Psoas muscle (tissue), 8 donors: ENCODE measurements around the gene MATN3. TPM values are rescaled to one million over a fixed set of nuclear protein-coding genes. Genes with fewer than 3 reads are reported as not detected.

ENCODE experiments used
- ATAC-seq, 4 donors: fragments of 200-7000 bp; cut with Tn5 transposase; one replicate each; pipeline ENCODE4 v1.9.1; 2020; ENCODE audit warnings: moderate library complexity in 3 of 4, mild to moderate bottlenecking in 2 of 4
- DNase-seq, 2 donors: peaks; one replicate each; pipeline ENCODE4 v3.0.0-alpha.2; 2020
- H3K27ac ChIP-seq: fragments of 200-600 bp; one replicate; pipeline ENCODE4 v1.8.0; 2022
- H3K27me3 ChIP-seq, 3 donors: fragments of 200-600 bp in 1 of 3; one replicate each; pipeline versions ENCODE4 v1.6.1 to v1.8.0; 2013 to 2022; ENCODE audit warnings: low read length in 2 of 3, mild to moderate bottlenecking in 2 of 3, moderate library complexity in 1 of 3; ENCODE audit not compliant: insufficient read depth in 3 of 3
- H3K36me3 ChIP-seq, 2 donors: fragments of 200-600 bp in 1 of 2; one replicate each; pipeline versions ENCODE4 v1.6.1 to v1.8.0; 2013 to 2022; ENCODE audit warnings: low read depth in 1 of 2, mild to moderate bottlenecking in 1 of 2, moderate library complexity in 1 of 2; ENCODE audit not compliant: insufficient read depth in 1 of 2
- H3K4me1 ChIP-seq: fragments of 200-600 bp; one replicate; pipeline ENCODE4 v1.8.0; 2022
- H3K4me3 ChIP-seq: fragments of 200-600 bp; one replicate; pipeline ENCODE4 v1.8.0; 2022; ENCODE audit warnings: mild to moderate bottlenecking
- H3K9me3 ChIP-seq: fragments of 200-600 bp; one replicate; pipeline ENCODE4 v1.8.0; 2022
- CTCF ChIP-seq: fragments of 200-600 bp; IDR thresholded peaks from one replicate; pipeline ENCODE4 v1.8.0; 2022; ENCODE audit warnings: antibody characterized with exemption
- WGBS, 3 donors: extraction: QIAGEN DNeasy Blood & Tissue Kit; methylation state at CpG; one replicate each; pipeline versions ENCODE4 v1.1.6 to v1.1.7; 2013; 5-methylcytosine and 5-hydroxymethylcytosine counted together
- intact Hi-C, 2 donors: fragments of 100-400 bp; cut with DNase I; formaldehyde crosslinking; loops; one replicate each; pipeline versions ENCODE4 v1.11.0 to v1.14.2; 2022
- polyA plus RNA-seq, 3 donors: library from polyadenylated mRNA; stranded (reverse); fragments of 200-250 nt; gene quantifications; one replicate each; pipeline ENCODE4 v1.2.3, GENCODE V29; 2013
- total RNA-seq, 4 donors: library from RNA; stranded (reverse); fragmentation: NEBNext Ultra II Directional in 2 of 4; extraction: Animal tissue kit (Norgen Biotek cat#: 25700) in 2 of 4; gene quantifications; one replicate each; pipeline versions ENCODE4 v1.2.1 to v1.2.4, GENCODE V29; 2021 to 2023
- donor health status: healthy with polysubstance abuse.
- donor health status: DM: no; HTN: no; CAD: no; lungs with moderate emphysema.
- donor health status: Bipolar disorder and iron deficiency.
- donor health status: healthy.
- donor health status: DM: yes; HTN: yes; CAD: no.
- donor health status: DM: no; HTN: no; CAD: no.
- donor health status: DM: no; HTN: no; CAD: no.
- donor health status: DM: yes; HTN: yes; CAD: no.

MATN3 gene
- total and polyA plus RNA-seq, 7 donors = 0.15 to 0.78 (median 0.25) TPM; not detected in 2

GRCh38 chr2:20005067-20005627, 7.3 kb downstream of the MATN3 start:
- H3K27me3 ChIP-seq = peaks cover 0 to 10% (median 0%) of the 10 kb centered on the region in 3 donors
- WGBS, 3 donors = 86 to 95% (median 95%) methylated on average over 10 of the region's 10 CpGs
- no peak overlapping the region for H3K4me3 ChIP-seq
- no peak for TF ChIP-seq CTCF
- H3K27ac ChIP-seq = no peak overlapping the region
- no peak for ATAC-seq
- no peaks in the 10 kb centered on the region for H3K4me1 ChIP-seq
- DNase-seq = no peak
- H3K36me3 ChIP-seq = no peaks in the 10 kb centered on the region
- intact Hi-C loops = no loop called here
- H3K9me3 ChIP-seq = no peaks in the 10 kb centered on the region

- no peaks in the 10 kb centered on the region for H3K9me3 ChIP-seq
- no peak overlapping the region for H3K4me3 ChIP-seq
- H3K27me3 ChIP-seq = no peaks in the 10 kb centered on the region
- WGBS, 3 donors = 57 to 77% (median 68%) methylated on average over 2 of the region's 2 CpGs
- no peak overlapping the region for H3K27ac ChIP-seq
- no peaks in the 10 kb centered on the region for H3K36me3 ChIP-seq
- no peaks in the 10 kb centered on the region for H3K4me1 ChIP-seq
- DNase-seq (no peak), ATAC-seq (no peak)
- TF ChIP-seq CTCF = no peak
- intact Hi-C loops = no loop called here
Observed at GRCh38 chr2:20001361-20001863, 11.1 kb downstream of the MATN3 start.

GRCh38 chr2:19993731-19994130, 18.7 kb downstream of the MATN3 start:
- no peak for TF ChIP-seq CTCF
- intact Hi-C loops = no loop called here

GRCh38 chr2:19991895-19992294, 20.6 kb downstream of the MATN3 start:
- 92 to 100% (median 94%) methylated on average over 1 of the region's 1 CpG for WGBS, 3 donors
- TF ChIP-seq CTCF = no peak
- Histone ChIP-seq H3K36me3 (no peaks in the 10 kb centered on the region), H3K4me3 (no peak overlapping the region), H3K27ac (no peak overlapping the region), H3K27me3 (no peaks in the 10 kb centered on the region), H3K9me3 (no peaks in the 10 kb centered on the region), H3K4me1 (peaks cover 11% of the 10 kb centered on the region)
- DNase-seq (no peak), ATAC-seq (no peak)
- intact Hi-C loops = no loop called here

More at GRCh38 chr2:19993731-19994130, 18.7 kb downstream of the MATN3 start:
- ATAC-seq = no peak
- no peaks in the 10 kb centered on the region for H3K36me3 ChIP-seq
- no peak overlapping the region for H3K4me3 ChIP-seq
- H3K27ac ChIP-seq = no peak overlapping the region
- no peak for DNase-seq
- no peaks in the 10 kb centered on the region for H3K9me3 ChIP-seq
- H3K27me3 ChIP-seq = no peaks in the 10 kb centered on the region
- H3K4me1 ChIP-seq = peaks cover 4% of the 10 kb centered on the region

GRCh38 chr2:19990416-19990728, 22.1 kb downstream of the MATN3 start:
- TF ChIP-seq CTCF = no peak
- Histone ChIP-seq H3K9me3 (no peaks in the 10 kb centered on the region), H3K36me3 (no peaks in the 10 kb centered on the region), H3K4me3 (peak overlapping the region; percentile 87), H3K27ac (peak overlapping the region; percentile 59), H3K27me3 (no peaks in the 10 kb centered on the region), H3K4me1 (peaks cover 11% of the 10 kb centered on the region)
- peak in 2 of 4 donors; percentile 6 to 9 for ATAC-seq
- no peak for DNase-seq
- 17 to 20% (median 19%) methylated on average over 10 of the region's 10 CpGs for WGBS, 3 donors
- intact Hi-C loops = no loop called here
